NCI-H524 (cell line): ENCODE measurements around the gene NCSTN.

Experiments used
- DNase-seq, 2 experiments: peaks; one replicate each; lab custom pipeline; 2025; lab: John Stamatoyannopoulos, UW

The NCSTN gene

GRCh38 chr1:160342953-160343869, at the start of gene NCSTN, which contains the start of gene COPA:
Gene NCSTN, plus strand, starts transcription at chr1:160343383. Its CDS starts 14 bp downstream, at chr1:160343397.
Gene COPA, minus strand, starts transcription at chr1:160343250. Its CDS starts 80 bp downstream, at chr1:160343170.
- DNase-seq, result peak; percentile 89 to 92

DNA sequence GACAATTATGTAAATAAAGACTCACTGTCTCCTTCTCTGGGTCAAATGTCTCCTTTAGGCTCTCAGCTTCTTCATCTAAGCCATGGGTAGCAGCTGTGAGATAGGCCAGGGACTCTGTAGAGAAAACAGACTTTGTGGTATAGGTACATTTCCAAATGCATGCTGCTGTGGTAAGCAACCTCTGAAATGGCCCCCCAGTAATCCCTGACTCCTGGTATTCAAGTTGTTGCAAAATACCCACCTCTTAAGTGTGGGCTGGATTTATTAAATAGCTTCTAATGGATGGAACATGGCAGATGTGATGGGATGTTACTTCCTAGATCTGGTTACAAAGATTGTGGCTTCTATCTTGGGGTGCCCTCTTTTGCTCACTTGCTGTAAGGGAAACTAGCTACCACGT, 47.1 kb upstream of the NCSTN start:
- DNase-seq, result no peak

DNA sequence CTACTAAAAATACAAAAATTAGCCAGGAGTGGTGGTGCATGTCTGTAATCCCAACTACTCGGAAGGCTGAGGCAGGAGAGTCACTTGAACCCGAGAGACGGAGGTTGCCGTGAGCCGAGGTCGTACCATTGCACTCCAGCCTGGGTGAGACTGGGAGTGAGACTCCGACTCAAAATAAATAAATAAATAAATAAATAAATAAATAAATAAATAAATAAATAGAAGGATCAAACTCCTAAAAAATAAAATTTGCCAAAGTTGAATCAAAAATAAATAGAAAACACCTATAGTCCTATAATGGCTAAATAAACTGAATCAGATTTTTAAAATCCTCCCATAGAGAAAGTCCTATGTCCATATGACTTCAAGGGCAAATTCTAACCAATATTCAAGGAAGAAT, 43.0 kb upstream of the NCSTN start:
- DNase-seq, result no peak

DNA sequence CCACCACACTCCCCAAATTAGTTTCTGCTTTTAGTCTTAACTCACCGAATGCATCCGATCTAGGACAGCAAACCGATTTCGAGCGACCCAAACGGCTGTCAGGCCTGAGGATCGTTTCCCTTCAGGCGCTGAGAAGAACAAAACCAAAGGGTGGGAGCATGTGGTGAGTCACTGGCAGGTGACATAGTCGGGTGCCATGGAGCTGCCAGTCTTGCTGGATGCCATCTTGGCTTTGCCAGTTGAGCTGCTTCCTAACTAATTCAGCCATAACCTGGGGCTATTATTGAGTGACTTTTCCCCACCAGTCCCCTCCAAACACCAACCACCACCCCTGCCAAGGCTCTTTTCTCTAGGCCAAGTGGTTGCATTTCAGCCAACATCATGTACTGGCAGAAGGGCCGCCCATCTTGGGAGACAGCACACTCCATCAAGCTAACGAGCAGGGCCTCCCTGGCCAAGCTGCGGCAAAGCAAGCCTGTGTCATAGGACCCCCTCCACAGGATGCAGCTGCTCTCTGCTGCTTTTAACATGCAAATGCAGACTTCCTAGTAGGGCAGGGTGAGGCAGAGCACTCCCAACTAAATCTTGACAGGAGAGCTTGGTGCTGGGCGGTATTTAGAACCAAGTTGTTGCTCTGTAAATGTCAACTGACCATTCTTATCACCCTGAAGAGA, 35.9 kb upstream of the NCSTN start:
- DNase-seq, result no peak

DNA sequence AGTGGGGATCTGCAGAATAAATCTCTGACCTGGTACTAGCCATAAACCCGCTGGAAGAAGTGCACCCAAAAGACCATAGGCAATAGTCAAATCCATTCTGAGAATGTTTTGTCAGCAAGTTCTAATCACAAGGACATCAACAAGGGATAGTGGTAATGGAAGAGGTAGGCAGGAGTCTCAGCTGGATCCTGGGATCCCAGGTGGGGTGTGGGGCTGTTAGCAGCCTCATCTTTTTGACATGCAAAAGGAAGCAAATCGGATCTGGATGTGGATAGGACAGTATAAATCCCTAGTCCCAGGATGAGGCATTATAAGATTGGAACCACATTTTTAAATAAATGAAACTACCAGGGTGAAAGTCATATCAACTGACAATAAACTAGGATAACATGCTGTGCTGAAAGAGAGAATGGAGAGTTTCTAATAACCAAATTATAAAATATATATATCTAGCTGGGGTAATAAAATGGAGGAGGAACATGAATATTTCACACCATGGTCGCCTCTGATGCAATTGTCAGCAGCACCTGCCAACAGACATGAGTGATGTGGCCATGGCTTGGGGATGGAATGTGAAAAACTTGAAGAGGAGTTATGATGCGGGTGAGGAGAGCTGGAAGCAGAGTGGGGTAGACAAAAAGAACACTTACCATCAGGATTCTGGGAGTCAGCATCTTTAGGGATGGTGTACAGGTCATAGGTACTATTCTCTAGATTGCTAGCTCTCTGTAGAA, 34.6 kb upstream of the NCSTN start:
- DNase-seq, result no peak

GRCh38 chr1:160309185-160309557, 34.0 kb upstream of the NCSTN start:
- no peak for DNase-seq

DNA sequence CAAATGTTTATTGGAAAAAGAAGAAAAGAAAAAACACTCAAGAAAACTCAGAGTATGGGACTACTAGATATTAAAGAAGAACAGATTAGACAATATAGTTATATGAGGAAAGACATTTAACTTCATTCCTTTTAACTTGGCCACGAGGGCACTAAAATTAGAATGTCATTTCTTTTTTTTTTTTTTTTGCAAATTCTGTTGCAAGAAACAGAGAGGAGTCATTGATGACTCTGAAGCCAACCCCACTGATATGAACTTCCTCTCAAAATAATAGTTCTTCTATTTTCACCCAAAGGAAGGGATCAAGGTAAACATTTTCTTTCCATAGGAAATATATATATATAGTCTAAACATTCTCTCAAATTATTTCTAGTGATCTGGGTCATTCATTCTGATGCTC, 33.6 kb upstream of the NCSTN start:
- DNase-seq, result no peak

- DNase-seq, result no peak
These were observed 27.8 kb upstream of the NCSTN start for GRCh38 chr1:160315359-160315758.

DNA sequence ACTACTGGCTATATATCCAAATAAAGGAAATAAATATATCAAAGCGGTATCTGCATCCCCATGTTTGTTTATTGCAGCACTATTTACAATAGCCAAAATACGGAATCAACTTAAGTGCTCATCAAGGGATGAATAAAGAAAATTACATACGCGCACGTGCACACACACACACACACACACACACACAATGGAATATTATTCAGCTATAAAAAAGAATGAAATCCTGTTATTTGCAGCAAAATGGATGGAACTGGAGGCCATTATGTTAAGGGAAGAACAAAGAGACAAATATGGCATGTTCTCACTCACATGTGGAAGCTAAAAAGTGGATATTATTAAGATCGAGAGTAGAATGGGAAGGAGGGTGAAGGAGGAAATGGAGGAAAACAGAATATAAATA, 20.4 kb upstream of the NCSTN start:
- no peak for DNase-seq

DNA sequence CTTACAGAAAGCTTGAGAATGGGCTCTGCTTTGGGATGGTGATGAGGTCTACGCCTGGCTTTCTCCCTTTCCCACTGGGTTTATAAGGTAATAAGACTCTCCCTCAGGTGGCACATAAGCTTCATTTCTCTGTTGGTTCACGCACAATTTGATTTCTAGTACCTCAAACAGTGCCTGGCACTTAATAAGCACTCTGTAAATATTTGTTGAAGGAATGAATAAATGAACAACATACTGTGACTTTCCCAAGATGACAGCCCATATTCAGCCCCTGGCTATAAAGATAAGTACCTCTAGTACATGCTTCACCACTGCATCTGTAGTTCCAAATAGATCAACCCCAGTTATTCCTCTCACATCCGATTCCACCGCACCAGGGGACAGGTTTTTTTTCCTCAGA, 17.9 kb upstream of the NCSTN start:
- DNase-seq, result no peak

DNA sequence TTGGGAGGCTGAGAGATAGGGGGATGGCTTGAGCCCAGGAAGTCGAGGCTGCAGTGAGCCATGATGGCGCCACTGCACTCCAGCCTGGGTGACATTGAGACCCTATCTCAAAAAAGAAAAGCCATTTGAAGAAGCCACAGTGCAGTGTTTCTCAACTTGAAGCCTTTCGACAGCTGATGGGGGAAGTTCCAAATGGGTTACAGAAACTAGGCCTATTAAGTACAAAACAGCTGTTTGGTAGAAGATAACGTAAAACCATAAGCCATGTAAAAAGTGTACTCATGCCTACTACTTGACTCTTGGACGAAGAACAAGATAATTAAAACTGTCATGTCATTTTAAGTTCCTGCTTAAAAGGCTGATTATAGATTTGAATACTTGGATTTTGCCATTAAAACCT, 16.8 kb upstream of the NCSTN start:
- no peak for DNase-seq

DNA sequence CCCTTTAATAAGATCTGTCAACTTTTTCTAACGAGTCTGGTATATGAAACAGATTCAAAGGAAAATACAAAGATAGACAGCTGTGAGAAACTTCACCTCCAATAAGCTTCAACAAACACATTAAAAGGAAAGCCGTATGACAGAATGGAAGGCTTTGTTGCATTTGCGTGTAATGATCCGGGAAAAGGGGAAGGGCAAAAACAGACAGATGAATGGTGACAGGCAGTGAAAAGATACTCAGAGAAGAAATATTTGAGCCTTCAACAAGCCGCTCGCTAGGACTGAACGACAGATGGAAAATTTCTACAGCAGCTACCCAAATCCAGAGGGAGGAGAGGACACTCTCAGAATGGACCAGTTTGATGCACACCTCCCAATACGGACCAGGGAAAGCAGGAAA, 15.0 kb upstream of the NCSTN start:
- DNase-seq, result no peak

GRCh38 chr1:160330119-160330518, 13.1 kb upstream of the NCSTN start:
- DNase-seq, result no peak

GRCh38 chr1:160332516-160332915, 10.7 kb upstream of the NCSTN start:
- no peak for DNase-seq

- DNase-seq, result no peak
These were observed 4.6 kb upstream of the NCSTN start for GRCh38 chr1:160338580-160338979.

GRCh38 chr1:160340146-160340545, 3.0 kb upstream of the NCSTN start:
- no peak for DNase-seq

GRCh38 chr1:160340866-160341265, 2.3 kb upstream of the NCSTN start:
- no peak for DNase-seq

- no peak for DNase-seq
These were observed 657 bp upstream of the NCSTN start for GRCh38 chr1:160342526-160342925.

GRCh38 chr1:160344241-160344640, 1.1 kb downstream of the NCSTN start:
- DNase-seq, result no peak

DNA sequence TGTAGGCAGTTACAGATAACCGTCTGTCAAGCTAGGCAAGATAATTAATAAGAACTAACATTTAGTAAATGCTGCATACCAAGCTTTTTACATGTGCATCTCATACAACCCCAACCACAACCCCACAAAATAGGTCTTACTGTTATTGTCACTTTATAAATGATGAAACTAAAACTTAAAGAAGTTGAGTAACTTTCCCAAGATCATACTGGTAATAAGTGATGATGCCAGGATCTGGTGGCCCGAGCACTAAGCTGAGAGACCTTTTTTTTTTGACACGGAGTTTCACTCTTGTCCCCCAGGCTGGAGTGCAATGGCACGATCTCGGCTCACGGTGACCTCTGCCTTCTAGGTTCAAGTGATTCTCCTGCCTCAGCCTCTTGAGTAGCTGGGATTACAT, 1.8 kb downstream of the NCSTN start:
- no peak for DNase-seq

- DNase-seq, result no peak
These were observed 3.3 kb downstream of the NCSTN start for GRCh38 chr1:160346463-160346862.

DNA sequence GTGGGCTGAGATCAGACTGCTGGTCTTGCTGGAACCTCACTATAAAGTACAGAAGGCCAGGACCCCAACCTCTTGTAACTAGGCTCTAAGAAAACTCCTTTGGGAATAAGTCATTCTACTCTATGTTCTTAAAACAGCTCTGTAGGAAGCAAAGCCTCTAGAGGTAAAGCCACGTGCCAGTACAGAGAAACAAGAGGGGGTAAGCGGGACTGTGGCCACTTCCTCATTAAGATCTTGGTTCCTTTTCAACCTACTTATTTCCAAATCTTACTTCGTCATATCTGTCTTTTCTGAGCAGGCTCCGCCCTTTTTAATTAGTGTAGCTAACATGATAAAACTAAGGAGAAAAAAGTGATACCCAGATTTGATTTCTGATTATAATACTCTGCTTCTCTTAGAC, 3.8 kb downstream of the NCSTN start:
- DNase-seq, result no peak

DNA sequence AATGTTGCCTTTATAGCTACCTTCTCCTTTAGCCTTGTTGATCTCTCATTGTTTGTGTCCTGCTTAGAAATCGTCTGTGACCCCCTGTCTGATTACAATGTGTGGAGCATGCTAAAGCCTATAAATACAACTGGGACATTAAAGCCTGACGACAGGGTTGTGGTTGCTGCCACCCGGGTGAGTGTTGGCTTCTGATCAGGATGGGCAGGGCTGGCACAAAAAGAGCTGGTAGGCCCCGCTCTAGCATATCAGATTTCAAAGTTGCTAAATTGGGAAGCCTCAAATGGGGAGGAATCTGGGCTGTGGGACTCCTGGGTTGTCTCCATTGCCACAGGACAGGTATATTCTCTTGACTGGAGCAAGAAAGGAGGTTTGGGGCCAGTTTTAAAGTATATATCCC, 8.4 kb downstream of the NCSTN start:
- no peak for DNase-seq
